IMR-90 (cell line): Measurements from ENCODE around the gene SECTM1.

Source experiments
- BHLHE40 ChIP-seq: fragments of 150-350 bp; IDR thresholded peaks from 2 replicates; pipeline ENCODE4 v1.6.1; 2016; ENCODE audit warnings: mild to moderate bottlenecking, low read depth, low read length
- CHD1 ChIP-seq: IDR thresholded peaks from 2 replicates; pipeline ENCODE4 v1.6.1; 2012; ENCODE audit warnings: low read depth, low read length, improper control_type of control experiment
- FOS ChIP-seq: fragments of 150-350 bp; IDR thresholded peaks from 2 replicates; pipeline ENCODE4 v1.6.1; 2016; ENCODE audit warnings: low read depth, low read length
- MAZ ChIP-seq: IDR thresholded peaks from 2 replicates; pipeline ENCODE4 v1.6.1; 2012; ENCODE audit warnings: low read depth, mild to moderate bottlenecking, low read length, improper control_type of control experiment, moderate library complexity, borderline replicate concordance
- MXI1 ChIP-seq: IDR thresholded peaks from 2 replicates; pipeline ENCODE4 v1.6.1; 2012; ENCODE audit warnings: low read depth, mild to moderate bottlenecking, low read length, moderate library complexity, borderline replicate concordance
- POLR2A ChIP-seq: IDR thresholded peaks from 2 replicates; pipeline ENCODE4 v1.6.1; 2012; ENCODE audit warnings: mild to moderate bottlenecking, low read depth, low read length
- RAD21 ChIP-seq: IDR thresholded peaks from 2 replicates; pipeline ENCODE4 v1.6.1; 2012; ENCODE audit warnings: low read length, improper control_type of control experiment
- RFX5 ChIP-seq: IDR thresholded peaks from 2 replicates; pipeline ENCODE4 v1.8.0; 2012; ENCODE audit warnings: low read depth, mild to moderate bottlenecking, low read length, moderate library complexity
- SMC3 ChIP-seq: fragments of 150-350 bp; IDR thresholded peaks from 2 replicates; pipeline ENCODE4 v1.6.1; 2016; ENCODE audit warnings: low read depth, mild to moderate bottlenecking, antibody characterized with exemption, low read length, moderate library complexity
- TF ChIP-seq, protein P1 (sequence below): conservative IDR thresholded peaks from 2 replicates; pipeline ENCODE4 v1.5.1; 2012; ENCODE audit warnings: mild to moderate bottlenecking, low read depth, low read length, improper control_type of control experiment
- TF ChIP-seq, protein P2 (sequence below): fragments of 150-350 bp; IDR thresholded peaks from 2 replicates; pipeline ENCODE4 v1.6.1; 2017; ENCODE audit warnings: mild to moderate bottlenecking, antibody characterized with exemption, low read length, low read depth

GRCh38 chr17:82296511-82297279, 36.9 kb downstream of the SECTM1 start:
- TF ChIP-seq, protein P1, sequence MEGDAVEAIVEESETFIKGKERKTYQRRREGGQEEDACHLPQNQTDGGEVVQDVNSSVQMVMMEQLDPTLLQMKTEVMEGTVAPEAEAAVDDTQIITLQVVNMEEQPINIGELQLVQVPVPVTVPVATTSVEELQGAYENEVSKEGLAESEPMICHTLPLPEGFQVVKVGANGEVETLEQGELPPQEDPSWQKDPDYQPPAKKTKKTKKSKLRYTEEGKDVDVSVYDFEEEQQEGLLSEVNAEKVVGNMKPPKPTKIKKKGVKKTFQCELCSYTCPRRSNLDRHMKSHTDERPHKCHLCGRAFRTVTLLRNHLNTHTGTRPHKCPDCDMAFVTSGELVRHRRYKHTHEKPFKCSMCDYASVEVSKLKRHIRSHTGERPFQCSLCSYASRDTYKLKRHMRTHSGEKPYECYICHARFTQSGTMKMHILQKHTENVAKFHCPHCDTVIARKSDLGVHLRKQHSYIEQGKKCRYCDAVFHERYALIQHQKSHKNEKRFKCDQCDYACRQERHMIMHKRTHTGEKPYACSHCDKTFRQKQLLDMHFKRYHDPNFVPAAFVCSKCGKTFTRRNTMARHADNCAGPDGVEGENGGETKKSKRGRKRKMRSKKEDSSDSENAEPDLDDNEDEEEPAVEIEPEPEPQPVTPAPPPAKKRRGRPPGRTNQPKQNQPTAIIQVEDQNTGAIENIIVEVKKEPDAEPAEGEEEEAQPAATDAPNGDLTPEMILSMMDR, result no peak
- TF ChIP-seq RAD21 (no peak), POLR2A (no peak), MAZ (no peak), BHLHE40 (no peak), CHD1 (no peak), RFX5 (no peak), MXI1 (no peak), FOS (no peak), SMC3 (no peak)
- TF ChIP-seq, protein P2, sequence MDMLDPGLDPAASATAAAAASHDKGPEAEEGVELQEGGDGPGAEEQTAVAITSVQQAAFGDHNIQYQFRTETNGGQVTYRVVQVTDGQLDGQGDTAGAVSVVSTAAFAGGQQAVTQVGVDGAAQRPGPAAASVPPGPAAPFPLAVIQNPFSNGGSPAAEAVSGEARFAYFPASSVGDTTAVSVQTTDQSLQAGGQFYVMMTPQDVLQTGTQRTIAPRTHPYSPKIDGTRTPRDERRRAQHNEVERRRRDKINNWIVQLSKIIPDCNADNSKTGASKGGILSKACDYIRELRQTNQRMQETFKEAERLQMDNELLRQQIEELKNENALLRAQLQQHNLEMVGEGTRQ, result no peak
